Activated CD8-positive, alpha-beta memory T cell treated with anti-CD3 and anti-CD28 coated beads for 36 hours (primary cell): Measurements from ENCODE around the gene KRTAP4-6. TPM values are rescaled to one million over a fixed set of nuclear protein-coding genes. Genes with fewer than 3 reads are reported as not detected.
"Not testable (repeated sequence)": the region's sequence is repeated elsewhere in the genome, so short reads cannot be mapped to it uniquely, and the experiment has no call there.

ENCODE experiments used
- CTCF ChIA-PET: fragments of 350-600 bp; sonication (Branson Sonifier 250); formaldehyde crosslinking; loops from one replicate; lab custom pipeline; 2021; ENCODE audit warnings: antibody characterized with exemption; lab: Charles Lee
- POLR2A ChIA-PET: fragments of 350-600 bp; sonication (Branson Sonifier 250); formaldehyde crosslinking; loops from one replicate; lab custom pipeline; 2021; ENCODE audit warnings: antibody characterized with exemption; lab: Charles Lee
- total RNA-seq, 2 experiments: library from RNA; stranded (reverse); gene quantifications; one replicate each; pipeline ENCODE4 v1.2.3, GENCODE V29; 2021

KRTAP4-6 gene
- total RNA-seq, 2 experiments from 2014 or later: not detected

DNA sequence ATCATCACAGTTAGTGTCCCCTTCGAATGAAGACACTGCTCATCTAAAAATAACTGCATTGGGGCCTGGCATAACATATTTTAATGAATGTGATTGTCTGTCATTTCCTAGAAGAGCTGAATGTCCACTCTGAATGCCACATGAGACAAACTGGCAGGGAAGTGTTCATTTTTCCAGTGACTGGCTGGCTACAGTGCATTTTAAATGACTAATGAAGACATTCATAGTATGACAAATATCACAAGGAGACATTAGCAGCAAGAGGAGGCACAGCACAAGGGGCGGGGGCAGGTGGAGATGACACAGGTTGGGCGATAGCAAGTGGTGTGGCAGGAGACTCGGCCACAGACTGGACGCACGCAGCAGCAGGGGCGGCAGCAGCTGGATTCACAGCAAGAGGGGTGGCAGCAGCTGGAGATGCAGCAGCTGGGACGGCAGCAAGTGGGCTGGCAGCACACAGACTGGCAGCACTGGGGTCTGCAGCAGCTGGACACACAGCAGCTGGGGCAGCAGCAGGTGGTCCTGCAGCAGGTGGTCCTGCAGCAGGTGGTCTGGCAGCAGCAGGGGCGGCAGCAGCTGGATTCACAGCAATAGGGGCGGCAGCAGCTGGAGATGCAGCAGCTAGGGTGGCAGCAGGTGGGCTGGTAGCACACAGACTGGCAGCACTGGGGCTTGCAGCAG is 8.8 kb upstream of the KRTAP4-6 start:
- POLR2A ChIA-PET, CTCF ChIA-PET: not testable (repeated sequence)

DNA sequence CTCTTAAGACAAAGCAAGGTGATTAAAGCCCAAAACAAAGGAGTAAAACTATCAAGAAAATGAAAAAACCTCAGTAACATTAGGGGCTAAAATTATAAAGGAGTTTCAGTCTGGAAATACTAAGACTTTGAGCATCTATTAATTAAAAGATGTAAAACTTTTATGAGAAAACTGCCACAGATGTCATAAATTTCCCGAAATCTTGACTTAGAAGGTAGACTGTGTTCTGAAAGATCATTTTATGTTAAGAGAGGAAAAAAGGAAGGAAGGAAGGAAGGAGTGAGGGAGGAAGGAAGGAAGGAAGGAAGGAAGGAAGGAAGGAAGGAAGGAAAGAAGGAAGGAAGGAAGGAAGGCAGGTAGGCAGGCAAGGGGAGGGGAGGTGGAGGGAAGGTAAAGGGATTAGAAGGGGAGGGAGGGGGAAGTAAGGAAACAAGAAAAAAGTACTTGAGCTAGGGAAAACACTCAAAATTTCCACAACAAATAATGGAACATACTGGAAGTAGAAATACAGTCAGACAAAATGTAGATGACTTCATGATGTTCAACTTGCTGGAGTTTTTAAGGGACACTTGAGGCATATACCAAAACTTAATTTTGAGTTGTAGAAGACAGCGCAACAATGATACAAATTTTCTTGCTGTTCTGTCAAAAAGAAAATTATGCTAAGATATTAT is 7.3 kb upstream of the KRTAP4-6 start:
- POLR2A ChIA-PET: no interaction called here
- CTCF ChIA-PET: no interaction called here

DNA sequence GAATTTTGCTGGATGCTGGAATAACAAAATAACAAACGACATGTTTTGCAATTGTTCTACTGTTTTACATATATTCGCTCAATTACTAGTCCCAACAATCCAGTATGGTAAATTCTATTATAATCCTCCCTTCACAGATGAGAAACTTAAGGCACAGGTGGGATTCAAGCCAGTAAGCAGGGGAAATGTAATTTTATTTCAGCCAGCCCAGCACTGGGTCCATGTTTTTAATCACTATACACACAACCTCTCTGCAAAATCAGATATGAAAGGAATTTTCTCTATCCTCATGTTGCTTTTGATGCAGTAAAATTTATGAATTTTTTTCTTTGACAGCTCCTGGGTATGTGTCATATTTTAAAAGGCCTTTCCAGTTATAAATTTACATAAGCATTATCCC is 4.9 kb upstream of the KRTAP4-6 start:
- POLR2A ChIA-PET: no interaction called here

DNA sequence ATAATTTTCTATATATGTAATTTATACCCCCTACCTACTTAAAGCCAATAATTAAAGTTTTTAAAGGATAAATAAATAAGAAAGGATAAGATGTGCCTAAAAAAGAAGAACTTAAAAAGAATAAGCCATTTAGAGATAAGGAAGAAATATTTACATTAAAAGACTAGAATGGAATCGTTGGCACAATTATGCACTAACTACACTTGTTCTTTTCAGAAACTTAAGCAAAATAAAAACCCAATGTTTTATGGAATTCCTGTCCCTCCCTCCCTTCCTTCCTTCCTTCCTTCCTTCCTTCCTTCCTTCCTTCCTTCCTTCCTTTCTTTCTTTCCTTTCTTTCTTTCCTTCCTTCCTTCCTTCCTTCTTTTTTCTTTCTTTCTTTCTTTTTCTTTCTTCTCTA is 4.5 kb upstream of the KRTAP4-6 start:
- CTCF ChIA-PET: no interaction called here

More for the DNA sequence above, 4.9 kb upstream of the KRTAP4-6 start:
- CTCF ChIA-PET: no interaction called here

DNA sequence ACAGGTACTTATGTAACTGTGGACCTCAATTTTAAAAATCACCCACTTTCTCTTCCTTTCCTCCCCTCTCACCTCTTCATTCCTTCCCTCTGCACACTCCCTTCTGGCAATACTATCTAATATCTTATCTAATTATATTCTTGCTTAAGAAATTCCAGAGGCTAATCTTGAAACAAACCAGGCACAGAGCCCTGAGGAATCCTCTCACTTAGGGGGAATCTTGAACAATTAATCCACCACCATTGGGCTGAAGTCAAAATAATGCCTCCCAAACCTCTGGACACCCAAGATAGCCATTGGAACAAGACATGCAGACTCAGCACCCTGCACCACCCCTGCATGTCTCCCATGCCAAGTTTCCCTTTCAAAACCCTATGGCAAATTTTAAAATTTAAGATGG is 1.0 kb upstream of the KRTAP4-6 start:
- POLR2A ChIA-PET: no interaction called here
- CTCF ChIA-PET: no interaction called here

More for the DNA sequence above, 4.5 kb upstream of the KRTAP4-6 start:
- POLR2A ChIA-PET: no interaction called here

DNA sequence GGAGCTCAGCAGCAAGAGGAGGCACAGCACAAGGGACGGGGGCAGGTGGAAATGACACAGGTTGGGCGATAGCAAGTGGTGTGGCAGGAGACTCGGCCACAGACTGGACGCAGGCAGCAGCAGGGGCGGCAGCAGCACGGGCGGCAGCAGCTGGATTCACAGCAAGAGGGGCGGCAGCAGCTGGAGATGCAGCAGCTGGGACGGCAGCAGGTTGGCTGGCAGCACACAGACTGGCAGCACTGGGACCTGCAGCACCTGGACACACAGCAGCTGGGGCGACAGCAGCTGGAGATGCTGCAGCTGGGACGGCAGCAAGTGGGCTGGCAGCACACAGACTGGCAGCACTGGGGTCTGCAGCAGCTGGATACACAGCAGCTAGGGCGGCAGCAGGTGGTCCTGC is 479 bp downstream of the KRTAP4-6 start:
- CTCF ChIA-PET: not testable (repeated sequence)

DNA sequence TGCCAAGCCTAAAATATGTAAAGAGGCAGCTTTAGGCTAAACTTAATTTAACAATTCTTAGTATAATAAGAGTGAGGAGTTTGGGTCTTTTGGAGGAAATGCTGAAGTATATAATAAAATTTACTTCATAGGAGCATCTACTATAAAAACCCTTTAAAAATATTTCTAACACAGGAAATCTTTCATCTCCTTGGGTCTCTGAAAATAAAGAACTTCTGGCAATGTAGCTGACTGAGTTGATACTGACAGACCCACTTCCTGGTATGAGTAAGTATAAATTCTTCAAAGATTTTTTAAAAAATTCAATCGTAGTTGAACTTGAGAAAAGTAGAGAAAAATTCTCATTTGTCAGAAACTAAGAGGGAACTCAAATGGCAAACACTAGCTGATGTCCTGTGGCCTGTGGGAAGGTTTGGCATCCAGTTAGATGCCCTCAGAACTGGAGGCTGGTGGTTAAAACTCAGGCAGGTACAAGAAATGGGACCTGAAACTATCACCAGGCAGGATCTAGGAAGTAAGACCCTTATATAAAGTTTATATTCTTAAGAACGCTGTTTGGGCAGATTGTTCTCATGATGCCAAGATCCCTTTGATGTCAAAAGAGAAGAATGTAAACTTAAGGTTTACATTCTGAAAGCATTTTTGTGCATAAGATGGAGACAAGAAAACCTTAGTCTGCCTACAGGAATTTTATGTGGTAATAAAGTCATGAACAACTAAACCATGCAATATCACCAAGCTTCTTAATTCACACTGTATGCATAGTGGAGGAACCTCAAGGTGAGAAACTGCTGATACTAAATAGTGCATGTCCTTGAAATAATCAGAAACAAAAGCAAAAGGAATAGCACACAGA is 6.2 kb downstream of the KRTAP4-6 start:
- CTCF ChIA-PET: no interaction called here
- POLR2A ChIA-PET: no interaction called here

More for the DNA sequence above, 479 bp downstream of the KRTAP4-6 start:
- POLR2A ChIA-PET: not testable (repeated sequence)

DNA sequence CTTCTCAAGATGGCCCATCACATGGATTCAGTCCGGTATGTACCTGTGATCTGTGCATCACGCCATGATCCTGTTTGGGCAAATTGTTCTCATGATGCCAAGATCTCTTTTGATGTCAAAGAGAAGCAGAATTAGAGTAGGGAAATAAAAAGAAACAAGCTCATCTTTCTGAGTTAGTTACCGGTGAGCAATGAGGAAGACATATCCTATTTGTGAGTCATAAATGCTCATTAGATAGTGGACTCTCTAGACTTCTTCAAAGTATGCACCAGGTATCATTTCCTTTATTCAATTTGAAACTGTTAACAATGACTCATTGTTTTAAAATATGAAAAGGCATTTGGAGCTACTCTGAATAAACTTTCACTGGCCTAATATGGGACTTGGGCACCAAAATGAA is 8.4 kb downstream of the KRTAP4-6 start:
- POLR2A ChIA-PET: no interaction called here
- CTCF ChIA-PET: no interaction called here

DNA sequence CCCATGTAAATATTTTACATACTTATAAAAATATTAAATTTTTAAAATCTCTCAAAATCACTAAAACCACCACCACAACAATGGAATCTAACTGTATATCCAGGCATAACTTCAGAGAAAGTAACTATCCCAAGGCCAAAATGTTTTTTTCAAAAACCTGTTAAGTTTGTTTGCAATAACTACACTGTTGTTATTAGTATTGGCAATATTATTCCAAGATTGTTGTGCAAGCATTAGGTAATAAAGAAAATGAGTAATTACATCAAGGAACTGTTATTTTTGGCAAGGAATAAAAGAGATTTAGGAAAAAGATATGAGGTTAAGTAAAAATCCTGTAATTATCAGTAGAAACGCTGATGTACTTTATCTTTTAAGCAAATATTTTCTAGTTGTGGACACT is 13.0 kb downstream of the KRTAP4-6 start:
- ChIA-PET POLR2A (no interaction called here), CTCF (no interaction called here)

DNA sequence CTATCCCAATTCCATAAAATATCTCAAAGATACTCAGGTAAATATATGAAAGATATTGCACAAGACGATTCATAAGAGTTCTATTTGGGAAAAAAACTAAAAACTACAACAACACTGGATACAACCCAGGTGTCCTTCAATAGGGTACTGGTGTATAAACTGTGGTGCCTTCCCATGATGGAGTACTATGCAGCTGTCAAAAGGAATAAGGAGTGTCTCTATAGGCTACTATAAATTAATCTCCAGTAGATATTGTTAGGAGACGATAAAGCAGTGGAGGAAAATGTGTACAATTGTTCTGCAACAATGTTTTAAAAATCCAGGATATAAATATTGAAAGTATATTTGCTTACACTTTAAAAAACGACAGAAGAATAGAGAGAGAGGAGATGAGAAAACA is 13.9 kb downstream of the KRTAP4-6 start:
- POLR2A ChIA-PET: no interaction called here

DNA sequence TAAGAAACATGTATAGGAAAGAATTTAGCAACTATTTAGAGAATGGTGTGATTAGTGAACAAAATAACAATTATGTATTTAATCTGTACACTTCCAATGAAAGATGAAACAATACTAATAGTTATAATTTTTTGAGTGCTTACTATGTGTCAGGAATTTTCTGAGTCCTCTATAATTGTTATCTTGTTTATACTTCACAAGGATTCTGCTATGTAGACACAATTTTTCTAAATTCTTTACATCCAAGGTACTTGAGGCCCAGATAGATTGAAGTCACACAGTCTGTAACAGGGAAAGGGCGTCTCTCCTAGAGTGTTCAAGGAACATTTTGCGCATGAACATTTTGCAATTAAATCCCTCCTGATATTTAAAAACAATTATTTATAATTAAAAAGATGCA is 15.3 kb downstream of the KRTAP4-6 start:
- ChIA-PET POLR2A (no interaction called here), CTCF (no interaction called here)

More for the DNA sequence above, 13.9 kb downstream of the KRTAP4-6 start:
- CTCF ChIA-PET: no interaction called here

DNA sequence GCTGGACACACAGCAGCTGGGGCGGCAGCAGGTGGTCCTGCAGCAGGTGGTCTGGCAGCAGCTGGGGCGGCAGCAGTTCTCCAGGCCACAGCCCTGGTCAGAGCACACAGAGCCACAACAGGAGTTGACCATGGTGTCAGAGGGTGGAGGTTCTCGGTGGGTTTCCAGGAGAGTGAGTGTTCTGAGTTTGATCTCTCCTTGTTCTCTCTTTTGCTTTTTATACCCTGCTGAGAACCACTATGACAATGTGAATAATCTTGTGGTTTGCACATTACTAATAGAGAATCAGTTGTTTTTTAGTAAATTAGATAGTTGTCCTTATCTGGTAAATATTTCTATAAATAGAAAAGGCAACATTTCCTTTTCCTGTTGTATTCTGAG is 16.4 kb downstream of the KRTAP4-6 start, which contains the start of gene KRTAP4-12:
Gene KRTAP4-12 (minus strand): TSS at position 192 of the 381 bp plus-strand sequence. CDS start 60 bp downstream, at position 132.
- CTCF ChIA-PET, POLR2A ChIA-PET: not testable (repeated sequence)

DNA sequence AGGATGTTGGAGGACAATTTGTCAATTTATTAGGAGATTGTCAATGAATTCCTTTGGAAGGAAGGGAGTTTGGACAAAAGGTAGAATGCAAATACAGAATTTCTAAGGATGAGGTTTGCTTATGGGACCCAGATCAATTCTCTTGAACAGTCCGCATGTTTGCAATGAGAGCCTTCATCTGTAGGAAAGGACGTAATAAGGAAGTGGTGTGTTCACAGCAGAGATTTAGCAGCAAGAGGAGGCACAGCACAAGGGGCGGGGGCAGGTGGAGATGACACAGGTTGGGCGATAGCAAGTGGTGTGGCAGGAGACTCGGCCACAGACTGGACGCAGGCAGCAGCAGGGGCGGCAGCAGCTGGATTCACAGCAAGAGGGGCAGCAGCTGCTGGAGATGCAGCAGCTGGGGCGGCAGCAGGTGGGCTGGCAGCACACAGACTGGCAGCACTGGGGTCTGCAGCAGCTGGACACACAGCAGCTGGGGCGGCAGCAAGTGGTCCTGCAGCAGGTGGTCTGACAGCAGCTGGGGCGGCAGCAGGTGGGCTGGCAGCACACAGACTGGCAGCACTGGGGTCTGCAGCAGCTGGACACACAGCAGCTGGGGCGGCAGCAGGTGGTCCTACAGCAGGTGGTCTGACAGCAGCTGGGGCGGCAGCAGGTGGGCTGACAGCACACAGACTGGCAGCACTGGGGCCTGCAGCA is 16.9 kb downstream of the KRTAP4-6 start:
- POLR2A ChIA-PET, CTCF ChIA-PET: not testable (repeated sequence)

DNA sequence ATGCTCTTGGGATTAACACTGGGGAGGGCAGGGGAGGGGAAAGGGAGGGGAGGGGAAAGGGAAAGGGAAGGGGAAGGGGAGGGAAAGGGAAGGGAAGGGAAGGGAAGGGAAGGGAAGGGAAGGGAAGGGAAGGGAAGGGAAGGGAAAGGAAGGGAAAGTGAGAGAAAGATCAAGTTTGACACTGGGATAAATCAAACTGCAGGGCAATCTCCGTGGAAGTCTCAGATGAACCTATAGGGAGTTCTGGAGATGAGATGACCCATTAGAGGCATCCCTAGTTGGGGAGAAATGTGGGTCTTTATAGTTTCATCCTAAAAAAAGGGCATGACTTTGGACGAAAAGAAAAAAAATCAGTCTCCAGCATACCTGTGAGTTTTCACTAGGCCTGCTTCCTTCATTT is 18.6 kb downstream of the KRTAP4-6 start:
- POLR2A ChIA-PET: no interaction called here
- CTCF ChIA-PET: no interaction called here

DNA sequence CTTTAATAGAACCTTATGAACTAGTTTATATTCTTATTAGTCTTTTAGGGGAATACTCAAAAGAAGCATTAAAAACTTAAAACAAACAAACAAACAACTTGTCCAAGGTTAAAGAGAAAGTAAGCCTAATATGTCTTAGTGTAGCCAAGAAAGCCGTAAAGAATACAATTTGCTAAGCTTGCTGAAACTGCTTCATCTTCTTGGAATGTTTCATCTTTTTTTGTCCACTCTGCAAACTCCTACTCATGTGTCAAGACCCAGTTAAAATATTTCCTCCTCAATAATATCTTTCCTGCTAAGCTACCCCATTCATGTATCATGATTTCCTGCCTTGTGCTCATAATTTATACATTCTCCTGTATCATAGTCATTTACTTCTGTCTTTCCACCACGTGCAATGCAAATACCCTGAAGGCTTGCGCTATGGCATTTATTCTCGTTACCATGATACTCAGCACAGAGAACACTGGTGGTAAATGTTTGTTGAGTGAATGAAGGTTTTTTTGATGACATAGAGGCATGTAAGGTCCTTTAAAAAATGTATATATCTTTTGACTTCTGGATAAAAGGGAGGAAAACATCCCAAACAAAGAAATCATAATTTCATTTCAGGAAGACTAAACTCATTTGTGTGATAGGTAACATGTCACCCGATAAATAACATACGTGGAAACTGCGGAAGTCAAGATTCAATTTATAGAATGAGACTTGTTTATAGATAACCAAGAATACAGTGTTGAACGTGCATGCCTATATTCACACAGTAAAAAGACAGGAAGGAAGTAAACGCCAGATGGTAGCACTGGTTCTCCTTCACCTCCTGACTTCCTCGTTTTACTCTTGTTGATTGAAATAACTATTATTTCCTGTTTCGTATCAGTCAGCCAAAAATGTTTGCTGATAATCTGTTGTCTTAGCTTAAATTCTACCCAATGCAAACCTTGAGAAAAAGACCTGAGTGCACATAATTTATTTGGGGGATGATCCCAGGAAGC is 20.4 kb downstream of the KRTAP4-6 start:
- POLR2A ChIA-PET, CTCF ChIA-PET: not testable (repeated sequence)

DNA sequence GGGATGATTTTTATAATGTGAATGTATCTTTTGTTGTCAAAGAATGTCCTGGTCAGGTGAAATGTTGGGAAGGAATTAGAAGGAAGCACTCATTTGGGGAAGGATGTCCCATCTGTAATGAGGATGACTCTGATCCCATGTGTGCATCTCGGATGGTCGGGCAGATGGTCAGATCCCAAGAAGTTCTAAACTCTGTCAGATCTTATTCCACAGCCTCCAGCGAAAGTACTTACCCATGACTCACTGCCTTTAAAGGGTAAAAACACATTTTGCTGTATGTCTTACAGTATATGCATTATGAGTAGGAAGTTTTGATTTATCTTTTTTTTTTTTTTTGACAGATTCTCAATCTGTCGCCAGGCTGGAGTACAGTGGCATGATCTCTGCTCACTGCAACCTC is 21.6 kb downstream of the KRTAP4-6 start:
- POLR2A ChIA-PET: no interaction called here
- CTCF ChIA-PET: no interaction called here

DNA sequence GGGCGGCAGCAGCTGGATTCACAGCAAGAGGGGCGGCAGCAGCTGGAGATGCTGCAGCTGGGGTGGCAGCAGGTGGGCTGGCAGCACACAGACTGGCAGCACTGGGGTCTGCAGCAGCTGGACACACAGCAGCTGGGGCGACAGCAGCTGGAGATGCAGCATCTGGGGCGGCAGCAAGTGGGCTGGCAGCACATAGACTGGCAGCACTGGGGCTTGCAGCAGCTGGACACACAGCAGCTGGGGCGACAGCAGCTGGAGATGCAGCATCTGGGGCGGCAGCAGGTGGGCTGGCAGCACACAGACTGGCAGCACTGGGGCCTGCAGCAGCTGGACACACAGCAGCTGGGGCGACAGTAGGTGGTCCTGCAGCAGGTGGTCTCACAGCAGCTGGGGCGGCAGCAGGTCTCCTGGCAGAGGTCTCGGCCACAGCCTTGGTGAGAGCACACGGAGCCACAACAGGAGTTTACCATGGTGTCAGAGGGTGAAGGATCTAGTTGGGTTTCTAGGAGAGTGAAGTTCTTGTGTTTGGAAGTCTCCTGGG is 22.4 kb downstream of the KRTAP4-6 start, which contains the start of gene KRTAP4-11:
Gene KRTAP4-11 (minus strand): TSS at position 528 of the 541 bp plus-strand sequence. CDS start 58 bp downstream, at position 470.
- CTCF ChIA-PET, POLR2A ChIA-PET: not testable (repeated sequence)

DNA sequence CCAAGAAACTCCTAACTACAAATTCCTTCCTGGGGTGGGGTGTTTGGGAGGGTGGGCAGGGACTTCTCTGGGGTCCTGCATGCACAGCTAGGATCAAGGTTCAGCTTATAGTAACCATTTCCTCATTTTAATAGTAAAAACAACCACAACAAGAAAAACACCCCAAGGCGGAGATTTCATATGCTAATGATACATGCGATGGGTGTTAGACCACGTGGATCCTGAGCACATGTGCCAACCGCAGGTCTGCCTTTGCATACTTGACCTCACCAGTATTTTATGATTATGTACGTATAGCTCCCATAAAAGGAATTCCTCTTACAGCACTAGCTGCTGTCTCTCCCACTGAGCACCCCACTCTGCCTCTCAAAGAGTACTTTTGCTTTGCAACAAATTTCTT is 24.0 kb downstream of the KRTAP4-6 start:
- CTCF ChIA-PET: no interaction called here
- POLR2A ChIA-PET: no interaction called here
